HepG2 (cell line): ENCODE data around the gene FAM228B. TPM values are rescaled to one million over a fixed set of nuclear protein-coding genes. Genes with fewer than 3 reads are reported as not detected.

Experiments used
- ATAC-seq: fragments of 200-7000 bp; cut with Tn5 transposase; 3 replicates; pipeline ENCODE4 v1.9.1; 2020; ENCODE audit warnings: mild to moderate bottlenecking, moderate library complexity
- BruUV-seq: library from RNA; stranded (reverse); fragments of 400-500 nt; replicated peaks from 2 replicates; lab custom pipeline; 2021; lab: Mats Ljungman, UMichigan
- CTCF ChIA-PET: fragments of 300-600 bp; formaldehyde crosslinking; extraction: SDS; loops from one replicate; lab custom pipeline; 2021; ENCODE audit warnings: low total read pairs, inconsistent platforms, low intra/inter-chr PET ratio; lab: Yijun Ruan, JAX
- POLR2A ChIA-PET: fragments of 350-600 bp; sonication (Branson Sonifier 250); formaldehyde crosslinking; loops from one replicate; lab custom pipeline; 2020; ENCODE audit warnings: antibody characterized with exemption, inconsistent platforms; lab: Yijun Ruan, JAX
- DNase-seq: peaks from one replicate; pipeline ENCODE4 v3.0.0-alpha.2; 2015; ENCODE audit warnings: low spot score
- FAIRE-seq: peaks from 3 replicates; lab custom pipeline; 2011; peaks lifted over from hg19 to GRCh38; lab: Jason Lieb, UNC
- H2AFZ ChIP-seq: one replicate; pipeline ENCODE4 v1.6.1; 2011; ENCODE audit warnings: low read length, inconsistent platforms
- H3K27ac ChIP-seq: fragments of 300-600 bp; 3 replicates; pipeline ENCODE4 v1.8.0; 2011; ENCODE audit warnings: mixed run types, mild to moderate bottlenecking, mixed read lengths, low read length, inconsistent platforms; ENCODE audit not compliant: insufficient read depth; ENCODE audit errors: extremely low read length
- H3K27me3 ChIP-seq, 2 experiments: fragments of 200-600 bp in 1 of 2; 2 replicates in 1 of 2; 3 replicates in 1 of 2; pipeline versions ENCODE4 v1.6.0 to v1.8.0; 2011; ENCODE audit warnings: low read length in 2 of 2, mild to moderate bottlenecking in 2 of 2, moderate library complexity in 2 of 2, inconsistent platforms in 1 of 2; ENCODE audit not compliant: insufficient read depth in 2 of 2, control insufficient read depth in 1 of 2
- H3K36me3 ChIP-seq, 2 experiments: fragments of 200-600 bp in 1 of 2; replicated peaks in 1 of 2; 2 replicates in 1 of 2; 3 replicates in 1 of 2; pipeline versions ENCODE4 v1.5.1 to v1.8.0; 2011; ENCODE audit warnings: low read length in 2 of 2, inconsistent platforms in 1 of 2; ENCODE audit not compliant: insufficient read depth in 2 of 2, control insufficient read depth in 1 of 2
- H3K4me1 ChIP-seq: 2 replicates; pipeline ENCODE4 v1.5.1; 2012; ENCODE audit warnings: low read length, inconsistent platforms; ENCODE audit not compliant: insufficient read depth
- H3K4me2 ChIP-seq: 2 replicates; pipeline ENCODE4 v1.6.0; 2011; ENCODE audit warnings: low read depth, low read length, inconsistent platforms
- H3K4me3 ChIP-seq, 3 experiments: fragments of 200-600 bp in 1 of 3; sonication (generic), shearing (Covaris generic) in 1 of 3; replicated peaks in 1 of 3; 2 replicates each; pipeline ENCODE4 v1.5.1; 2011 to 2016; ENCODE audit warnings: low read length in 3 of 3, inconsistent platforms in 2 of 3, low read depth in 2 of 3, mild to moderate bottlenecking in 2 of 3, control low read depth in 1 of 3, mixed read lengths in 1 of 3; ENCODE audit not compliant: insufficient read depth in 1 of 3
- H3K79me2 ChIP-seq: one replicate; pipeline ENCODE4 v1.6.1; 2011; ENCODE audit warnings: low read length, inconsistent platforms; ENCODE audit not compliant: insufficient read depth
- H3K9ac ChIP-seq: 2 replicates; pipeline ENCODE4 v1.6.0; 2011; ENCODE audit warnings: mild to moderate bottlenecking, low read depth, low read length, inconsistent platforms; ENCODE audit not compliant: insufficient read depth
- H3K9me3 ChIP-seq: 2 replicates; pipeline ENCODE4 v1.5.1; 2012; ENCODE audit warnings: mild to moderate bottlenecking, low read length
- H4K20me1 ChIP-seq: 2 replicates; pipeline ENCODE4 v1.6.0; 2011; ENCODE audit warnings: inconsistent platforms, mild to moderate bottlenecking, low read length, moderate library complexity; ENCODE audit not compliant: insufficient read depth
- AHR ChIP-seq: IDR thresholded peaks from 2 replicates; pipeline ENCODE4 v1.6.1; 2018; ENCODE audit warnings: missing genetic modification reagents, missing compliant biosample characterization
- DNMT3B ChIP-seq: conservative IDR thresholded peaks from 2 replicates; pipeline ENCODE4 v1.6.1; 2016; ENCODE audit warnings: missing biosample characterization, control low read depth
- FOSL2 ChIP-seq: sonication (generic); formaldehyde crosslinking; IDR thresholded peaks from 2 replicates; pipeline ENCODE4 v1.4.0; 2020; ENCODE audit warnings: missing genetic modification reagents
- FOXC1 ChIP-seq: sonication (generic); formaldehyde crosslinking; IDR thresholded peaks from 2 replicates; pipeline ENCODE4 v1.8.0; 2022; ENCODE audit warnings: mild to moderate bottlenecking, missing genetic modification reagents, borderline replicate concordance
- GABPB1 ChIP-seq: IDR thresholded peaks from 2 replicates; pipeline ENCODE4 v1.6.1; 2016; ENCODE audit warnings: mild to moderate bottlenecking, missing genetic modification reagents, moderate library complexity, missing compliant biosample characterization
- KAT8 ChIP-seq: IDR thresholded peaks from 2 replicates; pipeline ENCODE4 v1.6.1; 2016; ENCODE audit warnings: missing genetic modification reagents, missing compliant biosample characterization
- KLF15 ChIP-seq: sonication (generic); formaldehyde crosslinking; IDR thresholded peaks from 2 replicates; pipeline ENCODE4 v1.8.1; 2023; ENCODE audit warnings: borderline replicate concordance, mild to moderate bottlenecking, inconsistent platforms, missing genetic modification reagents, mixed read lengths
- MED13 ChIP-seq: sonication (generic); formaldehyde crosslinking; IDR thresholded peaks from 2 replicates; pipeline ENCODE4 v1.5.0; 2020; ENCODE audit warnings: missing genetic modification reagents
- NFYB ChIP-seq: sonication (generic); formaldehyde crosslinking; IDR thresholded peaks from 2 replicates; pipeline ENCODE4 v1.4.0; 2020; ENCODE audit warnings: missing genetic modification reagents
- NONO ChIP-seq, 2 experiments: fragments of 450-650 bp in 1 of 2; sonication (generic) in 1 of 2; formaldehyde crosslinking in 1 of 2; IDR thresholded peaks in 1 of 2; conservative IDR thresholded peaks in 1 of 2; 2 replicates each; pipeline versions ENCODE4 v1.6.1 to v1.8.0; 2017 to 2022; ENCODE audit warnings: mild to moderate bottlenecking in 1 of 2, missing genetic modification reagents in 1 of 2, moderate library complexity in 1 of 2
- NRL ChIP-seq: sonication (generic); formaldehyde crosslinking; IDR thresholded peaks from 2 replicates; pipeline ENCODE4 v1.5.0; 2020; ENCODE audit warnings: missing genetic modification reagents, mild to moderate bottlenecking, moderate library complexity, borderline replicate concordance
- PCBP2 ChIP-seq: fragments of 200-400 bp; formaldehyde crosslinking; optimal IDR thresholded peaks from 2 replicates; pipeline ENCODE3; 2018; ENCODE audit warnings: low read length, low read depth; ENCODE audit not compliant: poor library complexity, severe bottlenecking
- RARG ChIP-seq: sonication (generic); formaldehyde crosslinking; IDR thresholded peaks from 2 replicates; pipeline ENCODE4 v1.4.0; 2020; ENCODE audit warnings: low read depth, mild to moderate bottlenecking, missing genetic modification reagents
- STAG1 ChIP-seq: sonication (generic); formaldehyde crosslinking; IDR thresholded peaks from 2 replicates; pipeline ENCODE4 v1.4.0; 2020; ENCODE audit warnings: missing genetic modification reagents
- ZBTB1 ChIP-seq: sonication (generic); formaldehyde crosslinking; IDR thresholded peaks from 2 replicates; pipeline ENCODE4 v1.4.0; 2020; ENCODE audit warnings: missing genetic modification reagents, borderline replicate concordance
- ZBTB7A ChIP-seq: sonication (generic); formaldehyde crosslinking; IDR thresholded peaks from 2 replicates; pipeline ENCODE4 v1.8.0; 2022; ENCODE audit warnings: mild to moderate bottlenecking, missing genetic modification reagents
- ZMYM3 ChIP-seq: sonication (generic); formaldehyde crosslinking; IDR thresholded peaks from 2 replicates; pipeline ENCODE4 v1.5.1; 2020; ENCODE audit warnings: mild to moderate bottlenecking, missing genetic modification reagents
- ZNF292 ChIP-seq: sonication (generic); formaldehyde crosslinking; IDR thresholded peaks from 2 replicates; pipeline ENCODE4 v1.8.1; 2022; ENCODE audit warnings: mild to moderate bottlenecking, low read depth, missing genetic modification reagents, borderline replicate concordance
- ZNF33B ChIP-seq: sonication (generic); formaldehyde crosslinking; IDR thresholded peaks from 2 replicates; pipeline ENCODE4 v1.5.1; 2020; ENCODE audit warnings: mild to moderate bottlenecking, missing genetic modification reagents
- ZNF567 ChIP-seq: sonication (generic); formaldehyde crosslinking; IDR thresholded peaks from 2 replicates; pipeline ENCODE4 v1.8.1; 2023; ENCODE audit warnings: mild to moderate bottlenecking, missing genetic modification reagents, borderline replicate concordance
- ZNF572 ChIP-seq: sonication (generic); formaldehyde crosslinking; IDR thresholded peaks from 2 replicates; pipeline ENCODE4 v1.5.1; 2020; ENCODE audit warnings: mild to moderate bottlenecking, missing genetic modification reagents
- ZNF7 ChIP-seq: IDR thresholded peaks from 2 replicates; pipeline ENCODE4 v1.6.1; 2016; ENCODE audit warnings: missing biosample characterization, missing genetic modification reagents
- ZNF746 ChIP-seq: sonication (generic); formaldehyde crosslinking; IDR thresholded peaks from 2 replicates; pipeline ENCODE4 v1.8.0; 2022; ENCODE audit warnings: mild to moderate bottlenecking, missing genetic modification reagents
- WGBS: methylation state at CpG from one replicate; pipeline ENCODE4 v1.1.6; 2017; ENCODE audit warnings: low lambda C conversion rate; 5-methylcytosine and 5-hydroxymethylcytosine counted together
- in situ Hi-C: cut with HindIII; loops from 2 replicates; pipeline ENCODE4 v1.10.0; 2017; ENCODE audit warnings: low pct_unique_long_range_greater_than_20kb; ENCODE audit not compliant: extremely low pct_ligation_motif_present
- intact Hi-C: fragments of 100-400 bp; cut with micrococcal nuclease; formaldehyde crosslinking; loops from one replicate; pipeline ENCODE4 v1.10.0; 2022; ENCODE audit not compliant: unreplicated experiment
- polyA plus RNA-seq, 8 experiments: library from polyadenylated mRNA; depleted of rRNA in 3 of 8; stranded (reverse) in 7 of 8; unstranded in 1 of 8; fragments of >200 nt; fragmentation: Illumina TruSeq in 4 of 8; extraction: Trizol in 4 of 8; gene quantifications; 2 replicates each; pipeline versions ENCODE4 v1.2.1 to v1.2.3, GENCODE V29; 2011 to 2016; ENCODE audit warnings: low read depth in 4 of 8, missing spikeins in 1 of 8, mixed read lengths in 1 of 8; ENCODE audit not compliant: insufficient read depth in 1 of 8
- total RNA-seq, 5 experiments: library from RNA; depleted of rRNA; stranded (reverse); fragments of >200 nt; fragmentation: Illumina TruSeq; extraction: Trizol; gene quantifications; 2 replicates each; pipeline ENCODE4 v1.2.3, GENCODE V29; 2016; ENCODE audit warnings: low read depth in 1 of 5
- TF ChIP-seq, protein P1 (sequence below): sonication (generic); formaldehyde crosslinking; IDR thresholded peaks from 2 replicates; pipeline ENCODE4 v1.8.0; 2022; ENCODE audit warnings: mild to moderate bottlenecking, missing genetic modification reagents; ENCODE audit not compliant: insufficient replicate concordance

Gene FAM228B
- total and polyA plus RNA-seq, 2 of the 13 experiments (the other 11 are each of a cell fraction or from before 2014, with no cell fraction given), result 0.79 to 1.1 TPM

DNA sequence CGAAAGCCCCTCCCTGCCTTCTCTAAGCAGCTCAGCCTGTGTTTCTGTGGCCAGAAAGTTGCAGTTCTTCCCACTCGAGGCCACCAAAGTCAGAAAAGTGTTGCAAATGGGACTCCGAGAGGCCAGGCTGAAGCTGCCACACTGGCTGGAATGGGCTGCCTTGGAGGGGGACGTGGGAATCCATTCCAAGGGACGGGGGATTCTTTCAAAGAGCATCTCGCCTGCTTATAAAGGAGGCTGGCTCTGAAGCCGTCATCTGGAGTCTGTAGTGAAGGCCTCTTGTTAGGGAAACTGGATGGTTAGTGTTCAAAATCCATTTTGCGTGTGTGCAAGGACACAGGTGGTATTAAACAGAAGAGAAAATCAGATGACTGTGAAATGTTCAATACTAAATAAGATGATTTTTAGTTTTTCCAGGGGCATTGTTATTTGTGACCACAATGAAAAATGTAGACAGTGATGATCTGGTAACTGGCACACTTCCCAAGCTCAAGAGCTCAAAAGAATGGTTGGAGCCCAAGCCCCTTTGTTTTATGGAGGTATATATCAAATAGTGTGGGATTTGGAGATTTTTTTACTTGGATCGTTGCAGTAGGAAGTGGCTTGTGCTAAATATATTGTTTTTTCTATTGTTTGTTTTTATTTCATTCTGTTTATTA lies 782 bp downstream of the FAM228B start:
- POLR2A ChIA-PET, result interaction anchor here (0.7 to 3.9 kb wide), 6 partner anchors 15 to 197 kb away, joined by 3 to 36 read pairs (median 5); partner anchors contain the start of genes ATAD2B, SF3B6, TP53I3 and WDCP
- peak overlapping the region; percentile 74 for H3K9ac ChIP-seq
- no peaks in the 10 kb centered on the region; a peak in 1 of 5 replicates for H3K27me3 ChIP-seq
- H3K9me3 ChIP-seq, result no peaks in the 10 kb centered on the region
- H3K27ac ChIP-seq, result peak overlapping the region; percentile 63
- H3K79me2 ChIP-seq, result no peaks in the 10 kb centered on the region
- peaks cover 17% of the 10 kb centered on the region for H3K4me1 ChIP-seq
- peak overlapping the region; percentile 64 for H2AFZ ChIP-seq
- peak overlapping the region; percentile 54 to 85 (median 68) for H3K4me3 ChIP-seq
- WGBS, result 30% methylated on average over 9 of the region's 9 CpGs
- DNase-seq, result no peak
- H3K4me2 ChIP-seq, result peak overlapping the region; percentile 99
- no peaks in the 10 kb centered on the region for H3K36me3 ChIP-seq
- H4K20me1 ChIP-seq, result no peaks in the 10 kb centered on the region
- in situ Hi-C loops (no loop called here), intact Hi-C loops (loop anchor here (1.0 kb wide), 1 partner anchor 40 kb away; the partner anchor contains the start of gene TP53I3)
- no TSS peak for BruUV-seq
- CTCF ChIA-PET, result interaction anchor here (1.2 to 1.7 kb wide), 2 partner anchors 40 kb away, joined by 4 to 7 read pairs; no protein-coding TSS in a partner anchor
- ATAC-seq, result peak; percentile 16; the same call in 2 of the 3 replicates
- FAIRE-seq, result no peak
- TF ChIP-seq ZMYM3 (CRISPR knock-in tag) (peak; percentile 23; the same call in 1 of the 2 replicates), KLF15 (peak; percentile 3; the same call in 1 of the 2 replicates), DNMT3B (no peak), AHR (CRISPR knock-in tag) (no peak), GABPB1 (CRISPR knock-in tag) (no peak), NRL (peak; percentile 64; the same call in 1 of the 2 replicates), STAG1 (CRISPR knock-in tag) (no peak), ZNF33B (CRISPR knock-in tag) (peak; percentile 90), FOSL2 (CRISPR knock-in tag) (0 out of 2 replicates have a peak, but pooled peaks have one; percentile 38), ZNF572 (CRISPR knock-in tag) (0 out of 2 replicates have a peak, but pooled peaks have one; percentile 72), ZBTB7A (CRISPR knock-in tag) (0 out of 2 replicates have a peak, but pooled peaks have one; percentile 7), ZNF746 (CRISPR knock-in tag) (peak; percentile 60; the same call in 1 of the 2 replicates), ZNF567 (CRISPR knock-in tag) (0 out of 2 replicates have a peak, but pooled peaks have one; percentile 82), ZNF7 (no peak), NFYB (CRISPR knock-in tag) (peak; percentile 31; the same call in 1 of the 2 replicates), PCBP2 (no peak), KAT8 (0 out of 2 replicates have a peak, but pooled peaks have one; percentile 14), NONO (IDR thresholded peaks at IDR 0.05) (no peak), NONO (CRISPR knock-in tag; conservative IDR thresholded peaks at IDR 0.05) (0 out of 2 replicates have a peak, but pooled peaks have one; percentile 12), MED13 (CRISPR knock-in tag) (no peak), ZBTB1 (CRISPR knock-in tag) (no peak), RARG (CRISPR knock-in tag) (no peak), FOXC1 (CRISPR knock-in tag) (peak; percentile 90; the same call in 1 of the 2 replicates), ZNF292 (CRISPR knock-in tag) (peak; percentile 48; the same call in 1 of the 2 replicates)
- TF ChIP-seq, protein P1, sequence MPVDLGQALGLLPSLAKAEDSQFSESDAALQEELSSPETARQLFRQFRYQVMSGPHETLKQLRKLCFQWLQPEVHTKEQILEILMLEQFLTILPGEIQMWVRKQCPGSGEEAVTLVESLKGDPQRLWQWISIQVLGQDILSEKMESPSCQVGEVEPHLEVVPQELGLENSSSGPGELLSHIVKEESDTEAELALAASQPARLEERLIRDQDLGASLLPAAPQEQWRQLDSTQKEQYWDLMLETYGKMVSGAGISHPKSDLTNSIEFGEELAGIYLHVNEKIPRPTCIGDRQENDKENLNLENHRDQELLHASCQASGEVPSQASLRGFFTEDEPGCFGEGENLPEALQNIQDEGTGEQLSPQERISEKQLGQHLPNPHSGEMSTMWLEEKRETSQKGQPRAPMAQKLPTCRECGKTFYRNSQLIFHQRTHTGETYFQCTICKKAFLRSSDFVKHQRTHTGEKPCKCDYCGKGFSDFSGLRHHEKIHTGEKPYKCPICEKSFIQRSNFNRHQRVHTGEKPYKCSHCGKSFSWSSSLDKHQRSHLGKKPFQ (CRISPR knock-in tag), result peak; percentile 39
